GM23338 (cell line): ENCODE measurements around the gene VWA3B. TPM values are rescaled to one million over a fixed set of nuclear protein-coding genes. Genes with fewer than 3 reads are reported as not detected.

Source experiments
- ATAC-seq: fragments of 200-7000 bp; cut with Tn5 transposase; 3 replicates; pipeline ENCODE4 v1.9.1; 2020
- DNase-seq: peaks from one replicate; pipeline ENCODE4 v3.0.0-alpha.2; 2015; ENCODE audit warnings: low spot score
- H2AFZ ChIP-seq: fragments of 200-600 bp; sonication (generic); 2 replicates; pipeline ENCODE4 v1.8.0; 2016; ENCODE audit warnings: antibody characterized with exemption, mild to moderate bottlenecking, moderate library complexity
- H3F3A ChIP-seq: fragments of 200-600 bp; sonication (generic); replicated peaks from 2 replicates; pipeline ENCODE4 v1.8.0; 2017; ENCODE audit warnings: antibody characterized with exemption, mixed run types, low read depth
- H3K27ac ChIP-seq: fragments of 200-600 bp; sonication (generic); 2 replicates; pipeline ENCODE4 v1.6.1; 2016; ENCODE audit warnings: low read depth
- H3K27me3 ChIP-seq: fragments of 200-600 bp; sonication (generic); 2 replicates; pipeline ENCODE4 v1.8.0; 2016; ENCODE audit warnings: mild to moderate bottlenecking, mixed run types, moderate library complexity; ENCODE audit not compliant: insufficient read depth
- H3K36me3 ChIP-seq: fragments of 200-600 bp; sonication (generic); 2 replicates; pipeline ENCODE4 v1.8.0; 2016; ENCODE audit warnings: mild to moderate bottlenecking; ENCODE audit not compliant: insufficient read depth
- H3K4me1 ChIP-seq: fragments of 200-600 bp; sonication (generic); 2 replicates; pipeline ENCODE4 v1.8.0; 2016; ENCODE audit warnings: mild to moderate bottlenecking, moderate library complexity; ENCODE audit not compliant: insufficient read depth
- H3K4me2 ChIP-seq: fragments of 200-600 bp; sonication (generic); 2 replicates; pipeline ENCODE4 v1.7.1; 2017; ENCODE audit warnings: mixed run types
- H3K4me3 ChIP-seq: fragments of 200-600 bp; sonication (generic); 2 replicates; pipeline ENCODE4 v1.6.1; 2016; ENCODE audit warnings: mixed run types
- H3K79me2 ChIP-seq: fragments of 200-600 bp; sonication (generic); replicated peaks from 2 replicates; pipeline ENCODE4 v1.8.0; 2017; ENCODE audit warnings: mild to moderate bottlenecking; ENCODE audit not compliant: insufficient read depth
- H3K9me2 ChIP-seq: fragments of 200-600 bp; sonication (generic); 2 replicates; pipeline ENCODE4 v1.8.0; 2017; ENCODE audit not compliant: insufficient read depth
- H4K20me1 ChIP-seq: fragments of 200-600 bp; sonication (generic); replicated peaks from 2 replicates; pipeline ENCODE4 v1.8.0; 2017; ENCODE audit warnings: mild to moderate bottlenecking; ENCODE audit not compliant: insufficient read depth
- H3K27ac Mint-ChIP-seq: 2 replicates; pipeline ENCODE4 v1.8.0; 2020; ENCODE audit warnings: inconsistent platforms, mild to moderate bottlenecking, moderate library complexity, mixed read lengths
- H3K27me3 Mint-ChIP-seq: 3 replicates; pipeline ENCODE4 v1.8.0; 2022; ENCODE audit warnings: low read depth, mild to moderate bottlenecking, moderate library complexity, mixed read lengths, inconsistent platforms; ENCODE audit not compliant: insufficient read depth, poor library complexity
- H3K36me3 Mint-ChIP-seq: 3 replicates; pipeline ENCODE4 v1.8.0; 2021; ENCODE audit warnings: low read depth, mild to moderate bottlenecking, inconsistent platforms, moderate library complexity, mixed read lengths
- H3K4me1 Mint-ChIP-seq: 3 replicates; pipeline ENCODE4 v1.8.0; 2020; ENCODE audit warnings: mild to moderate bottlenecking, inconsistent platforms, mixed read lengths
- H3K4me3 Mint-ChIP-seq: 3 replicates; pipeline ENCODE4 v1.8.0; 2021; ENCODE audit warnings: moderate library complexity, mild to moderate bottlenecking, inconsistent platforms, mixed read lengths
- H3K9me3 Mint-ChIP-seq: 3 replicates; pipeline ENCODE4 v1.8.0; 2020; ENCODE audit warnings: moderate library complexity, mild to moderate bottlenecking, inconsistent platforms, mixed read lengths
- JUNB ChIP-seq: IDR thresholded peaks from one replicate; pipeline ENCODE4 v1.6.1; 2016; ENCODE audit warnings: antibody characterized with exemption; ENCODE audit not compliant: unreplicated experiment
- NANOG ChIP-seq: IDR thresholded peaks from 2 replicates; pipeline ENCODE4 v1.6.1; 2016; ENCODE audit warnings: antibody characterized with exemption, borderline replicate concordance
- POLR2AphosphoS5 ChIP-seq: IDR thresholded peaks from 2 replicates; pipeline ENCODE4 v1.6.1; 2016; ENCODE audit warnings: antibody characterized with exemption, low read depth
- STAT1 ChIP-seq: IDR thresholded peaks from one replicate; pipeline ENCODE4 v1.6.1; 2016; ENCODE audit warnings: antibody characterized with exemption; ENCODE audit not compliant: unreplicated experiment
- ZNF114 ChIP-seq: fragments of 250-450 bp; sonication (Bioruptor Pico); IDR thresholded peaks from 2 replicates; pipeline ENCODE4 v1.5.0; 2020; ENCODE audit warnings: mild to moderate bottlenecking, moderate library complexity
- ZNF331 ChIP-seq: fragments of 250-450 bp; sonication (Bioruptor Pico); IDR thresholded peaks from 2 replicates; pipeline ENCODE4 v1.5.0; 2020; ENCODE audit warnings: low read depth, mild to moderate bottlenecking, moderate library complexity
- polyA plus RNA-seq: library from polyadenylated mRNA; unstranded; fragments of >200 nt; fragmentation: Nextera tagmentation; extraction: Ambion mirVana; gene quantifications from 2 replicates; pipeline ENCODE4 v1.2.1, GENCODE V29; 2016
- total RNA-seq: library from RNA; depleted of rRNA; stranded (reverse); fragments of >200 nt; shearing (Covaris generic); gene quantifications from 2 replicates; pipeline ENCODE4 v1.2.3, GENCODE V29; 2014
- TF ChIP-seq, protein P1 (sequence below): IDR thresholded peaks from one replicate; pipeline ENCODE4 v1.6.1; 2018; ENCODE audit warnings: antibody characterized with exemption; ENCODE audit not compliant: unreplicated experiment
- TF ChIP-seq, protein P2 (sequence below): fragments of 250-450 bp; sonication (Bioruptor Pico); IDR thresholded peaks from 2 replicates; pipeline ENCODE4 v1.5.0; 2020; ENCODE audit warnings: mild to moderate bottlenecking, moderate library complexity
- TF ChIP-seq, protein P3 (sequence below), 2 experiments: fragments of 200-600 bp in 1 of 2; sonication (generic) in 1 of 2; conservative IDR thresholded peaks; 2 replicates each; pipeline versions ENCODE4 v1.5.1 to v1.6.1; 2016 to 2017; ENCODE audit warnings: antibody characterized with exemption in 2 of 2, low read depth in 2 of 2, mild to moderate bottlenecking in 2 of 2, moderate library complexity in 1 of 2
- TF ChIP-seq, protein P4 (sequence below): IDR thresholded peaks from 2 replicates; pipeline ENCODE4 v1.6.1; 2016; ENCODE audit warnings: antibody characterized with exemption

Gene VWA3B
- total and polyA plus RNA-seq, 2 experiments from 2014 or later: not detected

DNA sequence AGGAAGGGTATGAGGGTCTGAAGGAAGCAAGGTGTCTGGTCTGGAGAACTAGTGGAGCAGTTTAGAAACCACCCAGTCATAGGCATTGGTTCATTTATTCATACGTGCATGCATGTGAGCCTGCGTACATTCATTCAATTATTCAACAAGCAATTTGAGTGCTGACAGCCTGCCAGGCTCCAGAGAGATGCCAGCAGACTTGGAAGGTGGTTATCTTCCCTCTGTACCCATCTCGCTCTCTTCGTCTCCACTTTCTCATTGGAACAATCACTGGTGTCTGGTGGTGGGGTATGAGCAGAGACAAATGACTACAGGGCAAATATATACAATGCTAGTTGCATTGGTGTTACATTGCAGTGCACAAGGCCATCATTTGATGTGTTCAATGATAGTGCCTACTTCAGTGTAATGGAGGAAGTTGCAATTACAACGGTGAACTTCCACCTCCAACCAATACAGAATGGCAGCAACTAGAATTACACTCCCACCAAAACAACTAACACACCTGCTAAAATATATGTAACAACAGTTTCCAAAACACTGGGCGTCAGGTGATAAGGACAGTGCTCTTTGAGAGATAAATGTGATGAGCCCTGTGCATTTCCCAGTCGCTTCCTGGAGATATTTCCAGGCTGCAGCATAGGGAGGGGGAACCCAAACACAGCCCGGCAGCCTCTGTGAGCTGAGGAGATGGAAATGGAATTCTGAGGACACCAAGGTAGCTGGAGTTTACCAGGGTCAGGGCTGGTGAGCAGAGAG, 226.7 kb downstream of the VWA3B start:
- H3K27me3 ChIP-seq: no peaks in the 10 kb centered on the region
- no peaks in the 10 kb centered on the region for H3F3A ChIP-seq
- Mint-ChIP-seq H3K36me3 (peaks cover 11% of the 10 kb centered on the region), H3K4me1 (peaks cover 28% of the 10 kb centered on the region), H3K27ac (no peak overlapping the region), H3K4me3 (no peak overlapping the region), H3K9me3 (peaks cover 12% of the 10 kb centered on the region; the same call in 2 of the 3 replicates), H3K27me3 (peaks cover 8% of the 10 kb centered on the region)
- H4K20me1 ChIP-seq: no peaks in the 10 kb centered on the region
- H3K9me2 ChIP-seq: 0 out of 2 replicates have a peak, but pooled peaks cover 3% of the 10 kb centered on the region
- DNase-seq: no peak
- no peak overlapping the region for H3K27ac ChIP-seq
- H3K36me3 ChIP-seq: no peaks in the 10 kb centered on the region
- H3K4me3 ChIP-seq: no peak overlapping the region
- peak overlapping the region; percentile 56; the same call in 1 of the 2 replicates for H2AFZ ChIP-seq
- peaks cover 10% of the 10 kb centered on the region for H3K4me1 ChIP-seq
- TF ChIP-seq STAT1 (no peak), ZNF331 (CRISPR knock-in tag) (no peak), JUNB (no peak), POLR2AphosphoS5 (no peak), NANOG (no peak), ZNF114 (CRISPR knock-in tag) (no peak)
- TF ChIP-seq, protein P1, sequence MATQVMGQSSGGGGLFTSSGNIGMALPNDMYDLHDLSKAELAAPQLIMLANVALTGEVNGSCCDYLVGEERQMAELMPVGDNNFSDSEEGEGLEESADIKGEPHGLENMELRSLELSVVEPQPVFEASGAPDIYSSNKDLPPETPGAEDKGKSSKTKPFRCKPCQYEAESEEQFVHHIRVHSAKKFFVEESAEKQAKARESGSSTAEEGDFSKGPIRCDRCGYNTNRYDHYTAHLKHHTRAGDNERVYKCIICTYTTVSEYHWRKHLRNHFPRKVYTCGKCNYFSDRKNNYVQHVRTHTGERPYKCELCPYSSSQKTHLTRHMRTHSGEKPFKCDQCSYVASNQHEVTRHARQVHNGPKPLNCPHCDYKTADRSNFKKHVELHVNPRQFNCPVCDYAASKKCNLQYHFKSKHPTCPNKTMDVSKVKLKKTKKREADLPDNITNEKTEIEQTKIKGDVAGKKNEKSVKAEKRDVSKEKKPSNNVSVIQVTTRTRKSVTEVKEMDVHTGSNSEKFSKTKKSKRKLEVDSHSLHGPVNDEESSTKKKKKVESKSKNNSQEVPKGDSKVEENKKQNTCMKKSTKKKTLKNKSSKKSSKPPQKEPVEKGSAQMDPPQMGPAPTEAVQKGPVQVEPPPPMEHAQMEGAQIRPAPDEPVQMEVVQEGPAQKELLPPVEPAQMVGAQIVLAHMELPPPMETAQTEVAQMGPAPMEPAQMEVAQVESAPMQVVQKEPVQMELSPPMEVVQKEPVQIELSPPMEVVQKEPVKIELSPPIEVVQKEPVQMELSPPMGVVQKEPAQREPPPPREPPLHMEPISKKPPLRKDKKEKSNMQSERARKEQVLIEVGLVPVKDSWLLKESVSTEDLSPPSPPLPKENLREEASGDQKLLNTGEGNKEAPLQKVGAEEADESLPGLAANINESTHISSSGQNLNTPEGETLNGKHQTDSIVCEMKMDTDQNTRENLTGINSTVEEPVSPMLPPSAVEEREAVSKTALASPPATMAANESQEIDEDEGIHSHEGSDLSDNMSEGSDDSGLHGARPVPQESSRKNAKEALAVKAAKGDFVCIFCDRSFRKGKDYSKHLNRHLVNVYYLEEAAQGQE: no peak
- TF ChIP-seq, protein P2, sequence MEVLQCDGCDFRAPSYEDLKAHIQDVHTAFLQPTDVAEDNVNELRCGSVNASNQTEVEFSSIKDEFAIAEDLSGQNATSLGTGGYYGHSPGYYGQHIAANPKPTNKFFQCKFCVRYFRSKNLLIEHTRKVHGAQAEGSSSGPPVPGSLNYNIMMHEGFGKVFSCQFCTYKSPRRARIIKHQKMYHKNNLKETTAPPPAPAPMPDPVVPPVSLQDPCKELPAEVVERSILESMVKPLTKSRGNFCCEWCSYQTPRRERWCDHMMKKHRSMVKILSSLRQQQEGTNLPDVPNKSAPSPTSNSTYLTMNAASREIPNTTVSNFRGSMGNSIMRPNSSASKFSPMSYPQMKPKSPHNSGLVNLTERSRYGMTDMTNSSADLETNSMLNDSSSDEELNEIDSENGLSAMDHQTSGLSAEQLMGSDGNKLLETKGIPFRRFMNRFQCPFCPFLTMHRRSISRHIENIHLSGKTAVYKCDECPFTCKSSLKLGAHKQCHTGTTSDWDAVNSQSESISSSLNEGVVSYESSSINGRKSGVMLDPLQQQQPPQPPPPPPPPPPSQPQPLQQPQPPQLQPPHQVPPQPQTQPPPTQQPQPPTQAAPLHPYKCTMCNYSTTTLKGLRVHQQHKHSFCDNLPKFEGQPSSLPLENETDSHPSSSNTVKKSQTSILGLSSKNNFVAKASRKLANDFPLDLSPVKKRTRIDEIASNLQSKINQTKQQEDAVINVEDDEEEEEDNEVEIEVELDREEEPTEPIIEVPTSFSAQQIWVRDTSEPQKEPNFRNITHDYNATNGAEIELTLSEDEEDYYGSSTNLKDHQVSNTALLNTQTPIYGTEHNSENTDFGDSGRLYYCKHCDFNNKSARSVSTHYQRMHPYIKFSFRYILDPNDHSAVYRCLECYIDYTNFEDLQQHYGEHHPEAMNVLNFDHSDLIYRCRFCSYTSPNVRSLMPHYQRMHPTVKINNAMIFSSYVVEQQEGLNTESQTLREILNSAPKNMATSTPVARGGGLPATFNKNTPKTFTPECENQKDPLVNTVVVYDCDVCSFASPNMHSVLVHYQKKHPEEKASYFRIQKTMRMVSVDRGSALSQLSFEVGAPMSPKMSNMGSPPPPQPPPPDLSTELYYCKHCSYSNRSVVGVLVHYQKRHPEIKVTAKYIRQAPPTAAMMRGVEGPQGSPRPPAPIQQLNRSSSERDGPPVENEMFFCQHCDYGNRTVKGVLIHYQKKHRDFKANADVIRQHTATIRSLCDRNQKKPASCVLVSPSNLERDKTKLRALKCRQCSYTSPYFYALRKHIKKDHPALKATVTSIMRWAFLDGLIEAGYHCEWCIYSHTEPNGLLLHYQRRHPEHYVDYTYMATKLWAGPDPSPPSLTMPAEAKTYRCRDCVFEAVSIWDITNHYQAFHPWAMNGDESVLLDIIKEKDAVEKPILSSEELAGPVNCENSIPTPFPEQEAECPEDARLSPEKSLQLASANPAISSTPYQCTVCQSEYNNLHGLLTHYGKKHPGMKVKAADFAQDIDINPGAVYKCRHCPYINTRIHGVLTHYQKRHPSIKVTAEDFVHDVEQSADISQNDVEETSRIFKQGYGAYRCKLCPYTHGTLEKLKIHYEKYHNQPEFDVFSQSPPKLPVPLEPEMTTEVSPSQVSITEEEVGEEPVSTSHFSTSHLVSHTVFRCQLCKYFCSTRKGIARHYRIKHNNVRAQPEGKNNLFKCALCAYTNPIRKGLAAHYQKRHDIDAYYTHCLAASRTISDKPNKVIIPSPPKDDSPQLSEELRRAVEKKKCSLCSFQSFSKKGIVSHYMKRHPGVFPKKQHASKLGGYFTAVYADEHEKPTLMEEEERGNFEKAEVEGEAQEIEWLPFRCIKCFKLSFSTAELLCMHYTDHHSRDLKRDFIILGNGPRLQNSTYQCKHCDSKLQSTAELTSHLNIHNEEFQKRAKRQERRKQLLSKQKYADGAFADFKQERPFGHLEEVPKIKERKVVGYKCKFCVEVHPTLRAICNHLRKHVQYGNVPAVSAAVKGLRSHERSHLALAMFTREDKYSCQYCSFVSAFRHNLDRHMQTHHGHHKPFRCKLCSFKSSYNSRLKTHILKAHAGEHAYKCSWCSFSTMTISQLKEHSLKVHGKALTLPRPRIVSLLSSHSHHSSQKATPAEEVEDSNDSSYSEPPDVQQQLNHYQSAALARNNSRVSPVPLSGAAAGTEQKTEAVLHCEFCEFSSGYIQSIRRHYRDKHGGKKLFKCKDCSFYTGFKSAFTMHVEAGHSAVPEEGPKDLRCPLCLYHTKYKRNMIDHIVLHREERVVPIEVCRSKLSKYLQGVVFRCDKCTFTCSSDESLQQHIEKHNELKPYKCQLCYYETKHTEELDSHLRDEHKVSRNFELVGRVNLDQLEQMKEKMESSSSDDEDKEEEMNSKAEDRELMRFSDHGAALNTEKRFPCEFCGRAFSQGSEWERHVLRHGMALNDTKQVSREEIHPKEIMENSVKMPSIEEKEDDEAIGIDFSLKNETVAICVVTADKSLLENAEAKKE (CRISPR knock-in tag): no peak
- TF ChIP-seq, protein P3, sequence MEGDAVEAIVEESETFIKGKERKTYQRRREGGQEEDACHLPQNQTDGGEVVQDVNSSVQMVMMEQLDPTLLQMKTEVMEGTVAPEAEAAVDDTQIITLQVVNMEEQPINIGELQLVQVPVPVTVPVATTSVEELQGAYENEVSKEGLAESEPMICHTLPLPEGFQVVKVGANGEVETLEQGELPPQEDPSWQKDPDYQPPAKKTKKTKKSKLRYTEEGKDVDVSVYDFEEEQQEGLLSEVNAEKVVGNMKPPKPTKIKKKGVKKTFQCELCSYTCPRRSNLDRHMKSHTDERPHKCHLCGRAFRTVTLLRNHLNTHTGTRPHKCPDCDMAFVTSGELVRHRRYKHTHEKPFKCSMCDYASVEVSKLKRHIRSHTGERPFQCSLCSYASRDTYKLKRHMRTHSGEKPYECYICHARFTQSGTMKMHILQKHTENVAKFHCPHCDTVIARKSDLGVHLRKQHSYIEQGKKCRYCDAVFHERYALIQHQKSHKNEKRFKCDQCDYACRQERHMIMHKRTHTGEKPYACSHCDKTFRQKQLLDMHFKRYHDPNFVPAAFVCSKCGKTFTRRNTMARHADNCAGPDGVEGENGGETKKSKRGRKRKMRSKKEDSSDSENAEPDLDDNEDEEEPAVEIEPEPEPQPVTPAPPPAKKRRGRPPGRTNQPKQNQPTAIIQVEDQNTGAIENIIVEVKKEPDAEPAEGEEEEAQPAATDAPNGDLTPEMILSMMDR (conservative IDR thresholded peaks at IDR 0.05; ENCODE audit: low read depth in 2 of 2): no peak
- TF ChIP-seq, protein P4, sequence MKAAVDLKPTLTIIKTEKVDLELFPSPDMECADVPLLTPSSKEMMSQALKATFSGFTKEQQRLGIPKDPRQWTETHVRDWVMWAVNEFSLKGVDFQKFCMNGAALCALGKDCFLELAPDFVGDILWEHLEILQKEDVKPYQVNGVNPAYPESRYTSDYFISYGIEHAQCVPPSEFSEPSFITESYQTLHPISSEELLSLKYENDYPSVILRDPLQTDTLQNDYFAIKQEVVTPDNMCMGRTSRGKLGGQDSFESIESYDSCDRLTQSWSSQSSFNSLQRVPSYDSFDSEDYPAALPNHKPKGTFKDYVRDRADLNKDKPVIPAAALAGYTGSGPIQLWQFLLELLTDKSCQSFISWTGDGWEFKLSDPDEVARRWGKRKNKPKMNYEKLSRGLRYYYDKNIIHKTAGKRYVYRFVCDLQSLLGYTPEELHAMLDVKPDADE: no peak
- ATAC-seq: no peak
- H3K79me2 ChIP-seq: no peaks in the 10 kb centered on the region
- no peak overlapping the region for H3K4me2 ChIP-seq
